GM12872 (cell line): ENCODE data around the gene PBXIP1.

Experiments used
- TF ChIP-seq, protein P1 (sequence below): IDR thresholded peaks from 3 replicates; pipeline ENCODE4 v1.5.1; 2011; ENCODE audit warnings: low read depth, mild to moderate bottlenecking, low read length, moderate library complexity; ENCODE audit not compliant: insufficient read depth

Gene PBXIP1, protein sequence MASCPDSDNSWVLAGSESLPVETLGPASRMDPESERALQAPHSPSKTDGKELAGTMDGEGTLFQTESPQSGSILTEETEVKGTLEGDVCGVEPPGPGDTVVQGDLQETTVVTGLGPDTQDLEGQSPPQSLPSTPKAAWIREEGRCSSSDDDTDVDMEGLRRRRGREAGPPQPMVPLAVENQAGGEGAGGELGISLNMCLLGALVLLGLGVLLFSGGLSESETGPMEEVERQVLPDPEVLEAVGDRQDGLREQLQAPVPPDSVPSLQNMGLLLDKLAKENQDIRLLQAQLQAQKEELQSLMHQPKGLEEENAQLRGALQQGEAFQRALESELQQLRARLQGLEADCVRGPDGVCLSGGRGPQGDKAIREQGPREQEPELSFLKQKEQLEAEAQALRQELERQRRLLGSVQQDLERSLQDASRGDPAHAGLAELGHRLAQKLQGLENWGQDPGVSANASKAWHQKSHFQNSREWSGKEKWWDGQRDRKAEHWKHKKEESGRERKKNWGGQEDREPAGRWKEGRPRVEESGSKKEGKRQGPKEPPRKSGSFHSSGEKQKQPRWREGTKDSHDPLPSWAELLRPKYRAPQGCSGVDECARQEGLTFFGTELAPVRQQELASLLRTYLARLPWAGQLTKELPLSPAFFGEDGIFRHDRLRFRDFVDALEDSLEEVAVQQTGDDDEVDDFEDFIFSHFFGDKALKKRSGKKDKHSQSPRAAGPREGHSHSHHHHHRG

DNA sequence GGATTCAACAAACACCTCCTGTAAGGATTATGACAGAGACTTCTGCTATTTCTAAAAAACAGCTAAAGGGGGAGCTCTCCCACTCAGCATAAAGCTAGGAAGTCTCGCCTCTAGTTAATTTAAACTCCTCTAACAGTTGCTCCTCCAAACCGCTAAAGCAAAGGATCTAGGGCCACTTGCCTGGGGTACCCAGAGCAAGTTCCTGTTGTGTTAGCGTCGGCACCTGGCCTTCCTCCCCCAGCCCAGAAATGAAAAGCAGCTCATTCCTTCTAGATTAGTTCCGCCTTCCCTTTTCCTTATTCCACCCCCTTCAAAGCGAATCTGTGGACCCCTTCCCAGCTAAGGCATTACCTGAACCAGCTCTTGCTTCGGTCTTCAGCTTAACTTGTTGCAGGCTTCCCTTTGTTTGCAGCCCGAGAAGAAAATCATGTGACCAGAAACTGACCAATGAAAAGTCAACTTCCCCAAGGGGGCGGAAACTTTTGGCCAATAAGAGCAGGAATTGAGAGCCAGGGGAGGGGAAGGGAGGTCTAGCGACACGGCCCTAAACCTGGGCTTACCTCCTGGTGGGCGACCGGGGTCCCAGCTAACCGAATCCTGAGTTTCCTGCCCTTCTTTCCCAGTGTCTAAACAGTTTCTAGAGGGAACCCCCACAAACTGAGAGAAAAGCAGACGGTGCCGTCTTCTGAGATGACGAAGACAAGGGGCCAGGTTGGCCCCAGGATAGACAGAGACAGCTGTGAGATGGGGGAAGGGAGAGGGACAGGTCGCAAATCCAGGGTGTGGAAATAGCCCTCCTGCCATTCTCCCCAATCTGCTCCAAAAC, at the start of gene PBXIP1:
PBXIP1 (minus strand) TSS at position 382 of the 826 bp plus-strand sequence. CDS start 2,378 bp downstream, outside the sequence.
- TF ChIP-seq, protein P1, sequence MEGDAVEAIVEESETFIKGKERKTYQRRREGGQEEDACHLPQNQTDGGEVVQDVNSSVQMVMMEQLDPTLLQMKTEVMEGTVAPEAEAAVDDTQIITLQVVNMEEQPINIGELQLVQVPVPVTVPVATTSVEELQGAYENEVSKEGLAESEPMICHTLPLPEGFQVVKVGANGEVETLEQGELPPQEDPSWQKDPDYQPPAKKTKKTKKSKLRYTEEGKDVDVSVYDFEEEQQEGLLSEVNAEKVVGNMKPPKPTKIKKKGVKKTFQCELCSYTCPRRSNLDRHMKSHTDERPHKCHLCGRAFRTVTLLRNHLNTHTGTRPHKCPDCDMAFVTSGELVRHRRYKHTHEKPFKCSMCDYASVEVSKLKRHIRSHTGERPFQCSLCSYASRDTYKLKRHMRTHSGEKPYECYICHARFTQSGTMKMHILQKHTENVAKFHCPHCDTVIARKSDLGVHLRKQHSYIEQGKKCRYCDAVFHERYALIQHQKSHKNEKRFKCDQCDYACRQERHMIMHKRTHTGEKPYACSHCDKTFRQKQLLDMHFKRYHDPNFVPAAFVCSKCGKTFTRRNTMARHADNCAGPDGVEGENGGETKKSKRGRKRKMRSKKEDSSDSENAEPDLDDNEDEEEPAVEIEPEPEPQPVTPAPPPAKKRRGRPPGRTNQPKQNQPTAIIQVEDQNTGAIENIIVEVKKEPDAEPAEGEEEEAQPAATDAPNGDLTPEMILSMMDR, result peak; percentile 34; the same call in 1 of the 3 replicates

DNA sequence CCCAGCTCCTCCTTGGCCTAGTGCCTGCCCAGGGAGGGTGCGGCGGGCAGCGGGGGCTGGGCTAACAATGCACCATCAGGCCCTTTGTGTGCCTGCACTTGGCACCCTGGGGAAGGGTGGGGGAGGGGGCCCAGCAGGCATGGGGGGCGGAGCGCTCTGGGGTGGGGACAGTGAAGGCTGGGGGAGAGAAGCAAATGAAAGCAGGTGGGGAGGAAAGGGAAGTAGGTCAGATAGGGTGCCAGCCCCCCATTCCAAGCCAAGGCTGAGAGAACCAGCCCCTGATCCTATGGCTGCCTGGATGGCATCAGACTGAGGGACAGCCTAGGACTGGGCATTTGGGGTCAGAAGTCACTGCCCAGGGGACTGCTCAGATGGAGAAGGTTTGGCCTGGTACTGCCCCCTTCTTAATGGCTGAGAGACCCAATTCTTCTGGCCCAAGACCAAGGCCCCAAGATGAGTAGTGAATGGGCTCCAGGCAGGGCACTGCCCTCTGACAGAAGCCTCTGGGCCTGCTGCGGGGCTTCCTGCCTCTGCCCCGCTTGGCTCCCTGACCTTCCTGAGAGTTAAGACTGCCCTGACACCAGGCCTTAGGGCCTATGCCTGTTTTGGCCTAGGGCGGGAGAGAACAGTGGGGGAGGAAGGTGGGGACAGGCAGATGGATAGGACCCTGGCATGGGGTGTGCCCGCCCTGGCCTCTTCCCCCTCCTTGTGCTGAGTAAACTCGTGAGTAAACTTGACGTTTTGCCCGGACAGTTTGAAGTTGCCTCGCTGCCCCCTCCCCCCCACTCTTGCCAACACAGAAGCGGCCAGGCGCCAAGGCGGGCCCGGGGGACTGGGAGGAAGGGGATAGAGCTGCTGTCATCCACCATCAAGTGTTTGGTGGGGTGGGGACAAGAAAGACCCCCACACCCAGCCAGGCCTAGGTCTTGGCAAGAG, 49.4 kb upstream of the PBXIP1 start:
- TF ChIP-seq, protein P1, result no peak

DNA sequence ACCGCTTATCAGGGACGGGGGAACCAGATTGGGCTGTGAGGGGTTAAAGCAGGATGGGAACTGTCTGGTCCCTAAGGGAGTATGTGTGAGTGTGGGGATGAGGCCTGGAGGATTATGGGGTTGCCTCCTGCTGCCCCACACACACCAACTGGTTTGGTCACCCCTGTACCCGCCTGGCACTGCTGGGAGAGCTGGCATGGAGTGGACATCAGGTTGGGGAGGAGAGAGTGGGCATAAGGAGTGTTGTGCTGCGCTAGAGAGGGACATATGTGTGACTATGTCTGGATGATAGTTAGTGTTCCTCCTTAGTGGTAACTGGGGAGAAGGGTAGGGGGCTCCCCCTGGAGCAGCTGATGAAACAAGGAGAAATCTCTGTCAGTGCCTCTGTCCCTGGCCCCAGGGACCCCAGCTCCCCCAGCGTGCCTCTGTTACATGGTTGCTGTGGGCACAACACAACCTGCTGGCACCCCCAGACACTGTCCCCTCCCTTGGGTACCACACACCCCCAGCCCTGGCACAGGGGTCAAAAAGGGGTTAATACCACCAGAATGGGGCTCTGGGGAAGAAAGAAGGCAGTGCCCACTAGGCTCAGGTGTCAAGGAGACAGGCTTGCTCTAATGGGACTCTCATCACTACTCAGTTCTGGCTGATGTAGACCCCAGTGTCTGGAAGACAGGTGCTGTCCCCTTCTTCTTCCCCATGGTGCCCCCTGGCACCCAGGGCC, 48.6 kb upstream of the PBXIP1 start:
- TF ChIP-seq, protein P1, result no peak

DNA sequence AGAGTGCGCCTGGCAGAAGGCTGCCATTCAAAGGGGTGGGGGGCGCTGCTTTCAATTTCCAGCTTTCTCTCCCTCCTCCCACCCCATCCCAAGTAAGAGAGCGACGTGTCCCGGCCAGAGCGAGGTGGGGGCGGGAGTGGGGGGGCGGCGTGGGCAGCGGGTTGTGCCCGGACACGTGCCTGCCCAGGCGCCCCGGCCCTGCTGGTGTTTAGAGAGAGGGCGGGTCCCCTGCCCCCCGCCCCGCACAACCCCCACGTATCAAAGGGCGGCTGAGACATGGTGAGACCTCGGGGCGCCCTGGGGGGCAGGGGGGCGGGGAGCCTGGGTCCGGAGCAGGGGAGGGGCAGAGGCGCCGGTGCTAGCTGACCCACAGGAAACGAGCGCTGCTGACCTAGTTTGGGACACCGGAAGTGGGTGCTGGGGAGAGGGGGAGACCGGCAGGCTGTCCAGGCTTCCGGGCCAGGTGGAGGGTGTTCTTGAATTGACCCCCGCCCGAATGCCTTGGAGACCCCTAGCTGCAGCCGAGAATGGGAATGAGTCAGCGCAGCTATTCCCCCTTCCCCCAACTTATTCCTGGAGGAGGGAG, 48.0 kb upstream of the PBXIP1 start:
- TF ChIP-seq, protein P1, result no peak

DNA sequence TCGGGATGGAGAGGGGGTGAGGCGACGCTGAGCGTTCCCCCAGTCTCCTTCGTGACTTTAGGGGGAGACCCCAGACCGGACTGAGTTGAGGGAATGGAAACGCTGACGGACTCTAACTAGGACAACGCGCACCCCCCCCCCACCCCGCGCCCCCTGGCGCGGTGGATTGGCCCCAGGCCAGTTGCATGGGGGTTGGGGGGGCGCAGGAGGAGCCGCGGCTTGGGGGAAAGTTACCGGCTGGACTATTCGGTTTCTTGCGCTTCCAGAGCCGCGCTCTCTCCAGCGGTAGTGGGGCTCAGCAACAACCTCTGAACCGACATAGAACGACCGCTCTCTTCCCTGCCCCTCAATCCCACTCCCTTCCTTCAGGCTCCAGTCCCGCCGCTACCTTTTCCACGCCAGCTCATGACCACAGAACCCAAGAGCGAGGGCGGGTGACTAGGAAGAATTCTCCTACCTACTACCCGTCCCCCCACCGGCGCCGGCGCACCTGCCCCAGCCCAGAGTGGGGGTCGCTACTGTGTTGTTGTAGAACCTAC, 47.4 kb upstream of the PBXIP1 start:
- TF ChIP-seq, protein P1, result no peak
